ENCODE data around the gene CLDN16. TPM values are rescaled to one million over a fixed set of nuclear protein-coding genes. Genes with fewer than 3 reads are reported as not detected.

CLDN16 gene
- total RNA-seq, 4 donors from 2014 or later: 0.27 to 3.3 (median 0.47) TPM

DNA sequence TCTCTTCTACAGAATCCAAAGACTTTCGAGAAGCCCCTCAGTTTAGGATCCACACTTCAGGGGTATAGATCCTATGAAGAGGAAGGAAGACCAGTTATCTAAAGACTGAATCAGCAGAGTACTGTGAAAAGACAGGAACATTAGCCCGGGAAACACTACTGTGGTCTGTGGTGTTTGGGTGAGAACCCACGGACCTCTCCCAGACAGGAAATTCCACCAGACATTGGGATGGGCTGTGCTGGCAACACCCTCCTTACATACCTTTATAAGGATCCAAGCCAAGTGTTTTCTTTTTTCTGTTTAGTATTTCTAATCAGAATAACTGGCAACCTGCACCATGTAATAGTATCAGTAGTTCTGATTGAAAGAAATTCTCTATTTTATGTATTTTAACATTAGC, 47.7 kb downstream of the CLDN16 start:
- H3K4me1 ChIP-seq: no peaks in the 10 kb centered on the region
- H3K4me3 ChIP-seq (replicated peaks in 1 of 3): no peak overlapping the region
- 67 to 85% methylated on average over 3 of the region's 3 CpGs for WGBS, 2 donors
- no peaks in the 10 kb centered on the region for H3K36me3 ChIP-seq
- no peak for DNase-seq
- TF ChIP-seq POLR2A (IDR thresholded peaks at IDR 0.05): no peak
- TF ChIP-seq, protein P1, sequence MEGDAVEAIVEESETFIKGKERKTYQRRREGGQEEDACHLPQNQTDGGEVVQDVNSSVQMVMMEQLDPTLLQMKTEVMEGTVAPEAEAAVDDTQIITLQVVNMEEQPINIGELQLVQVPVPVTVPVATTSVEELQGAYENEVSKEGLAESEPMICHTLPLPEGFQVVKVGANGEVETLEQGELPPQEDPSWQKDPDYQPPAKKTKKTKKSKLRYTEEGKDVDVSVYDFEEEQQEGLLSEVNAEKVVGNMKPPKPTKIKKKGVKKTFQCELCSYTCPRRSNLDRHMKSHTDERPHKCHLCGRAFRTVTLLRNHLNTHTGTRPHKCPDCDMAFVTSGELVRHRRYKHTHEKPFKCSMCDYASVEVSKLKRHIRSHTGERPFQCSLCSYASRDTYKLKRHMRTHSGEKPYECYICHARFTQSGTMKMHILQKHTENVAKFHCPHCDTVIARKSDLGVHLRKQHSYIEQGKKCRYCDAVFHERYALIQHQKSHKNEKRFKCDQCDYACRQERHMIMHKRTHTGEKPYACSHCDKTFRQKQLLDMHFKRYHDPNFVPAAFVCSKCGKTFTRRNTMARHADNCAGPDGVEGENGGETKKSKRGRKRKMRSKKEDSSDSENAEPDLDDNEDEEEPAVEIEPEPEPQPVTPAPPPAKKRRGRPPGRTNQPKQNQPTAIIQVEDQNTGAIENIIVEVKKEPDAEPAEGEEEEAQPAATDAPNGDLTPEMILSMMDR (IDR thresholded peaks at IDR 0.05): no peak
- H3K27ac ChIP-seq: no peak overlapping the region
- H3K9me3 ChIP-seq: no peaks in the 10 kb centered on the region
- no peaks in the 10 kb centered on the region for H3K27me3 ChIP-seq
- intact Hi-C loops (cut with DNase I): no loop called here

DNA sequence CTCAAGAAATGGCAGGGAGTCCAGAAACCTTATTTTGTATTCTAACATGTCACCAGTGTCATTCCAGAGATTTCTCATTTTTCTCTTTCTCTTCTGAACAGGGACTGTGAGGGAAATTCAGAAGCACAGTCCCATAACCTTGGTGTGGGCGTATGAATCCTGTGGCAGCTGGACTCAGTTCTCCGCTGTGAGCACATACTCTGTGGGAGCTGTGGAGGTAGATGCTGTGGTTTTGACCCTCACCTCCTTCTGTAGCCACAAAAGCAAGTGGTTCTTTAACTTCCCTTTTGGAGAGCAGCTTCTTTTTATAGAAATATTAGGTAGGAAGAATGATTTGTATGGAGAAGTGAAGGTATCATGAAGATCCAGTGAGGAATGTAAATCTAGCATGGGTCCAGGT, 48.4 kb downstream of the CLDN16 start:
- Histone ChIP-seq H3K27ac (no peak overlapping the region), H3K4me3 (replicated peaks in 1 of 3) (no peak overlapping the region), H3K9me3 (no peaks in the 10 kb centered on the region), H3K4me1 (no peaks in the 10 kb centered on the region), H3K27me3 (no peaks in the 10 kb centered on the region), H3K36me3 (no peaks in the 10 kb centered on the region)
- DNase-seq: no peak
- 86% methylated on average over 2 of the region's 2 CpGs for WGBS, 2 donors
- TF ChIP-seq POLR2A (IDR thresholded peaks at IDR 0.05): no peak
- TF ChIP-seq, protein P1 (IDR thresholded peaks at IDR 0.05): no peak
- intact Hi-C loops (cut with DNase I): no loop called here

DNA sequence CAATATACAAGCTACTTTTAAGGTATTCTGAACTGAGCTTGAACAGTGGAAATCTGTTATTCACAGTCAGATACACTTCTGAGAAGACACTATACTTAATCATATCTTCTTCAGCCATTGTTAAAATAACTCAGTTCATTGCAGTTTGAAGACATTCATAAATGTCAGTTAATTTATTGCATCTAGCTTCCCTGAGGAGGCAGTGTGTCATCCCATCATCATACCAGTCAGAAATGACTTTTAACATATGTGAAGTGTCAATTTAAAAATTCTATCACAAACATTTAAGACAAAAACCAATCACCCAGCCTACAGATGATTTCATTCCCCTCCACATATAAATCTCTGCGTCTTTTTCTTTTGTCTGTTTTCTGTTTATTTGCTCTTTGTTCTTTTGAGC, 54.3 kb downstream of the CLDN16 start:
- no peaks in the 10 kb centered on the region for H3K36me3 ChIP-seq
- no peak for DNase-seq
- no peak for TF ChIP-seq POLR2A (IDR thresholded peaks at IDR 0.05)
- TF ChIP-seq, protein P1 (IDR thresholded peaks at IDR 0.05): no peak
- H3K27me3 ChIP-seq: no peaks in the 10 kb centered on the region
- H3K4me1 ChIP-seq: no peaks in the 10 kb centered on the region
- no peak overlapping the region for H3K4me3 ChIP-seq (replicated peaks in 1 of 3)
- WGBS, 2 donors: 92 to 94% methylated on average over 1 of the region's 1 CpG
- intact Hi-C loops (cut with DNase I): no loop called here
- H3K27ac ChIP-seq: no peak overlapping the region
- H3K9me3 ChIP-seq: no peaks in the 10 kb centered on the region

DNA sequence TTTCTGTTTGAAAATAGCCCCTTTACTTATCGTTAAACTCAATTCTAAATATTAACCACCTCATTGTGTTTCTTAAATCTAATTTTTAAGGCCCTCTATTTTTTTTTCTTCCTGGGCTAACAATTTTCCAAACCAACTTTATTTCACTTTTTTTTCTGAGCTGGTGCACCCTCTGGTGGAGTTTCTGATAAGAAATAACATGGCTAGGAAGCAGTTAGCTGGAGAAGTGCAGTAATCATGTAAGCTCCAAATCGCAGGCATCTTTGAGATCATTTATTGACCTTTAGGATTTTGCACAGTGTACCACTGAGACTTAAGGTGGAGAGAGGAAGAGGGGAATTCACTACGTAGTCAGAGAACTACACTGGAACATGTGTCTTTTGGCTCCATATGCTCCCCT, 55.3 kb downstream of the CLDN16 start:
- Histone ChIP-seq H3K9me3 (no peaks in the 10 kb centered on the region), H3K27ac (no peak overlapping the region), H3K27me3 (no peaks in the 10 kb centered on the region), H3K36me3 (no peaks in the 10 kb centered on the region), H3K4me3 (replicated peaks in 1 of 3) (no peak overlapping the region), H3K4me1 (no peaks in the 10 kb centered on the region)
- TF ChIP-seq, protein P1 (IDR thresholded peaks at IDR 0.05): peak in 3 of 6 experiments; percentile 25 to 42 (median 41)
- TF ChIP-seq POLR2A (IDR thresholded peaks at IDR 0.05): no peak
- intact Hi-C loops (cut with DNase I): no loop called here
- DNase-seq: no peak
- 51 to 53% methylated on average over 3 of the region's 3 CpGs for WGBS, 2 donors

DNA sequence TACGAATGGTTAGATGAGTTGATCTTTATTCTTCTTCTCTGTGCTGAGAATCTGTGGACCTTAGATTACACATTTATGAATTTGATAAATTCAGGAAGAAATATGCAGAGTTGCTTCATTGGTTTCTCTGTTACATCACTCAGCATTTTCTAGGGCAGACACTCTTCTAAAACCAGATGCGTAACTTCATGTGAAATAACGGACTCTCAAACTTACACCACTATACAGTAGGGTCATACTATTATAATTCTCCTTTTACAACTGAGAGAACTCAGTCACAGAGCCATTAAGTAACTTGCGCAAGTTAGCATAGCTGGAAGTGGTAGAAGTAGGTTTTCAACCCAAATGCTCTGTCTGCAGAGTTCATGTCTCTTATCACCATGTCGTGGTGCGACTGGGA, 56.0 kb downstream of the CLDN16 start:
- TF ChIP-seq, protein P1 (IDR thresholded peaks at IDR 0.05): no peak
- no peak for TF ChIP-seq POLR2A (IDR thresholded peaks at IDR 0.05)
- no peak overlapping the region for H3K27ac ChIP-seq
- WGBS, 2 donors: 93 to 96% methylated on average over 6 of the region's 6 CpGs
- H3K4me1 ChIP-seq: no peaks in the 10 kb centered on the region
- no peak for DNase-seq
- intact Hi-C loops (cut with DNase I): no loop called here
- no peaks in the 10 kb centered on the region for H3K9me3 ChIP-seq
- H3K4me3 ChIP-seq (replicated peaks in 1 of 3): no peak overlapping the region
- no peaks in the 10 kb centered on the region for H3K36me3 ChIP-seq
- H3K27me3 ChIP-seq: no peaks in the 10 kb centered on the region
